ENCODE measurements around the gene ADAMTSL3. TPM values are rescaled to one million over a fixed set of nuclear protein-coding genes. Genes with fewer than 3 reads are reported as not detected.

ADAMTSL3 gene
- total RNA-seq, 1 experiment from 2014 or later = 0.05 TPM

GRCh38 chr15:83612898-83613635 lies 40.9 kb upstream of the ADAMTSL3 start:
- H3K9me3 ChIP-seq (ENCODE audit: control insufficient read depth in 1 of 2, insufficient read depth in 1 of 2, low read depth in 1 of 2, low read length in 2 of 2) = no peaks in the 10 kb centered on the region
- no peaks in the 10 kb centered on the region for H3K36me3 ChIP-seq (ENCODE audit: control insufficient read depth in 1 of 2, insufficient read depth in 2 of 2, low read length in 2 of 2)
- H3K9ac ChIP-seq (ENCODE audit: low read length) = no peak overlapping the region
- POLR2A ChIA-PET = no interaction called here
- no peak overlapping the region for H2AFZ ChIP-seq (ENCODE audit: low read depth, low read length, poor library complexity, severe bottlenecking)
- ATAC-seq (no peak), DNase-seq (ENCODE audit: low read depth, low spot score) (no peak)
- no peak for TF ChIP-seq ZNF274 (IDR thresholded peaks at IDR 0.05; ENCODE audit: low read depth, low read length)
- TF ChIP-seq TCF7L2 (IDR thresholded peaks at IDR 0.05; ENCODE audit: borderline replicate concordance, extremely low read depth, insufficient read depth, insufficient read length) = no peak
- no peak for TF ChIP-seq CEBPB (IDR thresholded peaks at IDR 0.05; ENCODE audit: low read depth)
- TF ChIP-seq CTCF (IDR thresholded peaks at IDR 0.05 in 2 of 3, conservative IDR thresholded peaks at IDR 0.05 in 1 of 3; ENCODE audit: borderline replicate concordance in 1 of 3, insufficient read depth in 1 of 3, low read depth in 2 of 3, low read length in 2 of 3) = no peak
- no peak for TF ChIP-seq ELF1 (IDR thresholded peaks at IDR 0.05; ENCODE audit: borderline replicate concordance, low read depth)
- no peak for TF ChIP-seq ZBTB33 (IDR thresholded peaks at IDR 0.05; ENCODE audit: extremely low read depth, insufficient replicate concordance, low read length)
- TF ChIP-seq EZH2 (IDR thresholded peaks at IDR 0.05) = no peak
- TF ChIP-seq ZFX (IDR thresholded peaks at IDR 0.05) = no peak
- no peak for TF ChIP-seq SIN3A (IDR thresholded peaks at IDR 0.05; ENCODE audit: low read depth)
- TF ChIP-seq RAD21 (IDR thresholded peaks at IDR 0.05; ENCODE audit: low read depth) = no peak
- TF ChIP-seq REST (IDR thresholded peaks at IDR 0.05; ENCODE audit: low read depth) = no peak
- TF ChIP-seq SRF (IDR thresholded peaks at IDR 0.05; ENCODE audit: low read depth) = no peak
- TF ChIP-seq MAX (IDR thresholded peaks at IDR 0.05) = no peak
- TF ChIP-seq FOSL1 (IDR thresholded peaks at IDR 0.05; ENCODE audit: low read depth) = no peak
- TF ChIP-seq POLR2AphosphoS5 (IDR thresholded peaks at IDR 0.05; ENCODE audit: low read depth, low read length) = no peak
- TF ChIP-seq EGR1 (IDR thresholded peaks at IDR 0.05; ENCODE audit: low read depth) = no peak
- no peak for TF ChIP-seq CBX3 (IDR thresholded peaks at IDR 0.05; ENCODE audit: low read depth)
- no peak for TF ChIP-seq POLR2A (IDR thresholded peaks at IDR 0.05; ENCODE audit: borderline replicate concordance, extremely low read depth, insufficient read depth, insufficient read length)
- no peak for TF ChIP-seq YY1 (IDR thresholded peaks at IDR 0.05; ENCODE audit: extremely low read depth, insufficient replicate concordance, low read depth, low read length)
- no peak for TF ChIP-seq JUND (IDR thresholded peaks at IDR 0.05)
- CTCF ChIA-PET = interaction anchor here (1.5 kb wide), 1 partner anchor 47 kb away, joined by 3 read pairs; no protein-coding TSS in a partner anchor
- no peaks in the 10 kb centered on the region for H4K20me1 ChIP-seq (ENCODE audit: insufficient read depth)
- BruUV-seq (replicated peaks) = no TSS peak
- H3K79me2 ChIP-seq (ENCODE audit: insufficient read depth, low read length) = no peaks in the 10 kb centered on the region
- no peak overlapping the region for H3K4me3 ChIP-seq (replicated peaks in 1 of 2; ENCODE audit: low read depth in 1 of 2, low read length in 2 of 2)
- no peak overlapping the region for H3K27ac ChIP-seq (ENCODE audit: low read depth, low read length)
- H3K4me2 ChIP-seq (ENCODE audit: low read length) = no peak overlapping the region
- RAD21 ChIA-PET (ENCODE audit: low non-redundant PET in 1 of 2, low total read pairs in 2 of 2, uncharacterized antibody in 2 of 2, unreplicated experiment in 2 of 2) = no interaction called here
- H3K9me2 ChIP-seq (ENCODE audit: insufficient read depth) = no peaks in the 10 kb centered on the region
- H3K4me1 ChIP-seq (ENCODE audit: control insufficient read depth in 1 of 2, insufficient read depth in 2 of 2, low read length in 2 of 2) = no peaks in the 10 kb centered on the region
- 0 out of 2 replicates have a peak, but pooled peaks cover 3% of the 10 kb centered on the region for H3K27me3 ChIP-seq (ENCODE audit: insufficient read depth, low read length)
- intact Hi-C loops (cut with micrococcal nuclease) = no loop called here

All from HCT116 (cell line).